MM.1S (cell line): ENCODE measurements around the gene LMBRD1.

Experiments
- EZH2 ChIP-seq: fragments of 300-600 bp; sonication (generic); optimal IDR thresholded peaks from 2 replicates; pipeline ENCODE3; 2017; ENCODE audit warnings: low read depth, mild to moderate bottlenecking, antibody characterized with exemption, low read length, mixed read lengths
- EZH2phosphoT487 ChIP-seq: fragments of 300-600 bp; sonication (generic); IDR thresholded peaks from 2 replicates; pipeline ENCODE4 v1.6.1; 2018; ENCODE audit warnings: antibody characterized with exemption, low read length
- TF ChIP-seq, protein P1 (sequence below): fragments of 300-600 bp; sonication (generic); IDR thresholded peaks from 2 replicates; pipeline ENCODE4 v1.5.1; 2016; ENCODE audit warnings: antibody characterized with exemption, low read length, mixed read lengths

DNA sequence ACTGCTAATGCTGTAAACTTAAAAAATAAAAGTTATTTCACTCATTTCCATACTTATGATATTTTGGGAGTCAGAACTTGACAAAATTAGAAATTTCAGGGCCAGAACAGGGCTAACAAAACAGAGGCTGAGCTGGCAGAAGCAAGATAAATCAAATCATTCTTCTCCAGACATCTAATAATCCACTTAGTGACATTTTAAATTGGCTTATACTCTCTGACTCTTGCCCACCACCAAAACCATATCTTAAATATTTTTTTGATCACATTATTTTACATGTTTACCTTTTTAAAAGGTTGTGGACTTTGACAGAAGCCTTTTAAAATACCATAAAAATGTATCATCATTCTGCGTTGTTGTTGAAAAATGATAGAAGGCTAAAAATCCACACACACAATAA, 116.5 kb downstream of the LMBRD1 start:
- no peak for TF ChIP-seq EZH2
- no peak for TF ChIP-seq EZH2phosphoT487
- TF ChIP-seq, protein P1, sequence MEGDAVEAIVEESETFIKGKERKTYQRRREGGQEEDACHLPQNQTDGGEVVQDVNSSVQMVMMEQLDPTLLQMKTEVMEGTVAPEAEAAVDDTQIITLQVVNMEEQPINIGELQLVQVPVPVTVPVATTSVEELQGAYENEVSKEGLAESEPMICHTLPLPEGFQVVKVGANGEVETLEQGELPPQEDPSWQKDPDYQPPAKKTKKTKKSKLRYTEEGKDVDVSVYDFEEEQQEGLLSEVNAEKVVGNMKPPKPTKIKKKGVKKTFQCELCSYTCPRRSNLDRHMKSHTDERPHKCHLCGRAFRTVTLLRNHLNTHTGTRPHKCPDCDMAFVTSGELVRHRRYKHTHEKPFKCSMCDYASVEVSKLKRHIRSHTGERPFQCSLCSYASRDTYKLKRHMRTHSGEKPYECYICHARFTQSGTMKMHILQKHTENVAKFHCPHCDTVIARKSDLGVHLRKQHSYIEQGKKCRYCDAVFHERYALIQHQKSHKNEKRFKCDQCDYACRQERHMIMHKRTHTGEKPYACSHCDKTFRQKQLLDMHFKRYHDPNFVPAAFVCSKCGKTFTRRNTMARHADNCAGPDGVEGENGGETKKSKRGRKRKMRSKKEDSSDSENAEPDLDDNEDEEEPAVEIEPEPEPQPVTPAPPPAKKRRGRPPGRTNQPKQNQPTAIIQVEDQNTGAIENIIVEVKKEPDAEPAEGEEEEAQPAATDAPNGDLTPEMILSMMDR = no peak
